Measurements from ENCODE around the gene RGS12. TPM values are rescaled to one million over a fixed set of nuclear protein-coding genes. Genes with fewer than 3 reads are reported as not detected.

Gene RGS12
- total RNA-seq, 2 experiments from 2014 or later: 8.6 to 8.8 TPM

DNA sequence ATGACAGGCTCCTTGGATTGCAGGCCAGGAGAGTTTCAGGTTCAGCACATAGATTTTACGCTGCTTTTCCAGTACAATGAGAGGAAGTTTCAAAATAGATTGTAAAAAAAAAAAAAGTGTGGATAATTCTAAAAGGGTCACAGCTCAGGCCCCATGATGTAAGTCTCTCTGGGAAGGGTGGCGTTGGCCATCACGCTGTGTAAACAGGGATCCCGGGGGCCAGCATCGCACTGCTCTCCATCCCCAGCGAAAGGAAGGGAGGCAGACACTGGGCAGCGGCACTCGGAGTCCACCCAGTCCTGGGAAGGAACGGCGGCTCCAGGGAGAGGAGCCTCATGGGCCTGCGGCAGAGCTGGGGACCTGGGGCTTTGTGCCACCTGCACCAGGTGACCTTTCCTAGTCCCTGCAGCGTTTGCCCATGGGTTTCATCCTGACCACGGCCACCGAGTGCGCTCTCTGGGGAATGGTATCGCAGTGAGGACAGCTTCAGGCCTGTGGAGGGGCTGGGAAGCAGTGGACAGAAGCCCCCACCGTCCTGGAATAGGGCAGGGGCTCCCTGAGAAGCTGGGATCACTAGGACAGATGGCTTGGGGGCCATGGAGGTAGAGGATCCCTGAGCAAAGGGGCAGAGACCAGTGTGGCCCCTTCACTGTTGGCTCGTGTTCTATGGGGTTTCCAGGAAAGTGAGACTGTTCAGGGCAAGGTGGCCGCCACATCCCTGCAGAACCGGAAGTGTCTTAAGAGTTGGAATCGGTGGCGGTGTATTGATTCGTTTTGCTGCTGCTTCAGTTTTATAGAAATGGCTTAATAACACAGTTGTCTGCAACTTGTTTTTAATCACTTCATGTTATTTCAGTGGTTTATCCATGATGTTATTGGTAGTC is 38.9 kb downstream of the RGS12 start:
- H3K27ac Mint-ChIP-seq: no peak overlapping the region
- peaks cover 4% of the 10 kb centered on the region for H3K4me1 Mint-ChIP-seq (ENCODE audit: low read depth)
- no peak for DNase-seq
- H3K36me3 Mint-ChIP-seq: no peaks in the 10 kb centered on the region
- ChIA-PET POLR2A (interaction anchor here (0.6 kb wide), 2 partner anchors 47 to 161 kb away, joined by 3 read pairs; no protein-coding TSS in a partner anchor), CTCF (interaction anchor here (0.7 kb wide), 2 partner anchors 179 to 415 kb away, joined by 3 read pairs; no protein-coding TSS in a partner anchor)
- no peak overlapping the region for H3K4me3 Mint-ChIP-seq
- intact Hi-C loops (cut with micrococcal nuclease): no loop called here
- no peaks in the 10 kb centered on the region for H3K27me3 Mint-ChIP-seq
- no peaks in the 10 kb centered on the region for H3K9me3 Mint-ChIP-seq

DNA sequence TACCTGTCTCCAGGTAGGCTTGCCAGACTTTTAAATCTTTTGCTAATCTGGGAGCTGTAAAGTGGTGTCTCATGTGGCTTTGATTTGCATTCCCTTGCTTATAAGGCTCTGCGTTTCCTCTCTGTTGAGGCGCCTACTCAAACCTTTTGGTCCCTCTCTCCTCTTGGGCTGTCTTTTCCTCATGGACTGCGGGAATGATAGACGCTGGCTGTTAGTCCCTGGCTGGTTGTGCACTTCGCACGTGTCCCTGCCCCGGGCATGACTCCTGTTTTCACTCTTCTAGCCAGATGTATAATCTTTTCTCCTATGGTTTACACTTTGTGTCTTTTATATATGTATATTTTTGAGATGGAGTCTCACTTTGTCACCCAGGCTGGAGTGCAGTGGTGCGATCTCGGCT is 39.7 kb downstream of the RGS12 start:
- Mint-ChIP-seq H3K36me3 (no peaks in the 10 kb centered on the region), H3K4me1 (ENCODE audit: low read depth) (peaks cover 4% of the 10 kb centered on the region), H3K9me3 (no peaks in the 10 kb centered on the region), H3K27ac (no peak overlapping the region), H3K27me3 (no peaks in the 10 kb centered on the region), H3K4me3 (no peak overlapping the region)
- ChIA-PET POLR2A (interaction anchor here (0.6 kb wide), 1 partner anchor 48 kb away, joined by 3 read pairs; no protein-coding TSS in a partner anchor), CTCF (no interaction called here)
- intact Hi-C loops (cut with micrococcal nuclease): no loop called here
- DNase-seq: no peak

DNA sequence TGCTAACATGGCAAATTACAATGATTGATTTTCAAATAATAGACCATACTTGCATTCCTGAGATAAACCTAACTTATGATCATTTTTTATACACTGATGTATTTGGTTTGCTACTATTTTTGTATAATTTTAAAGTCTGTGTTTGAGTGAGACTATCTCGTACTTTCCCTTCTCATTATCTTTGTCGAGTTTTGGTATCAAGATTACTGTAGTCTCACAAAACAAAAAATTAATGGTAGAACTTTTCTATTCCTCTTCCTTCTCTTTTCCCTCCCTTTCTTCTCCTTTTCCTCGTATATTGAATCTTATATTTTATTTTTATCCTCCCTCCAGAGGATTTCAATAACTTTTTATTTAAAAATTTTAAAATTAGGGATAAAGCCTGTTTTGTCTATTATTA is 41.5 kb downstream of the RGS12 start:
- Mint-ChIP-seq H3K9me3 (no peaks in the 10 kb centered on the region), H3K27me3 (no peaks in the 10 kb centered on the region), H3K27ac (no peak overlapping the region), H3K4me1 (ENCODE audit: low read depth) (peaks cover 4% of the 10 kb centered on the region), H3K4me3 (no peak overlapping the region), H3K36me3 (no peaks in the 10 kb centered on the region)
- CTCF ChIA-PET: interaction anchor here (0.7 to 1.4 kb wide), 2 partner anchors 12 to 143 kb away, joined by 3 to 11 read pairs; no protein-coding TSS in a partner anchor
- intact Hi-C loops (cut with micrococcal nuclease): no loop called here
- DNase-seq: no peak
- POLR2A ChIA-PET: no interaction called here

DNA sequence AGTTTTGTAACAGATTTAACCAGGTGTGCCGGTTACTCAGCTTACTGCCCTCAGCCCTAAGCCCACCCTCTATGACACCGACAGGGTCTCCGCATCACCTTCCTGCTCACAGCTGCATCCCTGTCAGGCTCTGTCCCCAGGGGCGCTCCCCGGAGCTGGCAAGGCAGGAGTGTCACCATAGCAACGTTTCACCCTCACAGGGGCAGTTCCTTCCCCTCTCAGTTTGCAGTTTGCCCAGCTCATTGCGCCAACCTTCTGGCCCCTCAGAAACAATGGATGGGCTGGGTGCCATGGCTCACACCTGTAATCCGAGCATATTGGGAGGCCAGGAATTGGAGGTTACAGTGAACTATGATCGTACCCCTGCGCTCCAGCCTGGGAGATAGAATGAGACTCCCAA is 42.6 kb downstream of the RGS12 start:
- POLR2A ChIA-PET: no interaction called here
- intact Hi-C loops (cut with micrococcal nuclease): no loop called here
- no peak for DNase-seq
- Mint-ChIP-seq H3K27me3 (no peaks in the 10 kb centered on the region), H3K4me3 (no peak overlapping the region), H3K4me1 (ENCODE audit: low read depth) (peaks cover 4% of the 10 kb centered on the region), H3K9me3 (no peaks in the 10 kb centered on the region), H3K27ac (no peak overlapping the region), H3K36me3 (no peaks in the 10 kb centered on the region)
- CTCF ChIA-PET: interaction anchor here (1.1 kb wide), 1 partner anchor 13 kb away, joined by 3 read pairs; no protein-coding TSS in a partner anchor

DNA sequence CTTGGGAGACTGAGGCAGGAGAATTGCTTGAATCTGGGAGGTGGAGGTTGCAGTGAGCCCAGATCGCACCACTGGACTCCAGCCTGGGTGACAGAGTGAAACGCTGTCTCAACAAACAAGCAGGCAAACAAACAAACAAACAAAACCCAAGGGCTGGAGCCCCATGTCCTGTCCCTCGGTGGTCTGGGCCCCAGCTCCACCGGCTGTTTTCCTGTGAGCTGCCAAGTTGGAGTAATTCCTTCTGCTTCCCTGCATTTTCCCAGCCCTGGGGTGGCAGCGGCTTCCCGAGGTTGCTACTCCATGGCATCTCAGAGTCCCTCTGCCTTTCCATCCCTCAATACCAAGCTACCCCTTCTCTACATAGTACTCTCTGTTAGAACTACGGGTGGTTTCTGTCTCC is 43.2 kb downstream of the RGS12 start:
- Mint-ChIP-seq H3K27ac (no peak overlapping the region), H3K9me3 (no peaks in the 10 kb centered on the region), H3K36me3 (no peaks in the 10 kb centered on the region), H3K4me3 (no peak overlapping the region), H3K4me1 (ENCODE audit: low read depth) (peaks cover 4% of the 10 kb centered on the region), H3K27me3 (no peaks in the 10 kb centered on the region)
- no peak for DNase-seq
- ChIA-PET POLR2A (no interaction called here), CTCF (interaction anchor here (1.1 kb wide), 1 partner anchor 12 kb away, joined by 3 read pairs; no protein-coding TSS in a partner anchor)
- intact Hi-C loops (cut with micrococcal nuclease): no loop called here

DNA sequence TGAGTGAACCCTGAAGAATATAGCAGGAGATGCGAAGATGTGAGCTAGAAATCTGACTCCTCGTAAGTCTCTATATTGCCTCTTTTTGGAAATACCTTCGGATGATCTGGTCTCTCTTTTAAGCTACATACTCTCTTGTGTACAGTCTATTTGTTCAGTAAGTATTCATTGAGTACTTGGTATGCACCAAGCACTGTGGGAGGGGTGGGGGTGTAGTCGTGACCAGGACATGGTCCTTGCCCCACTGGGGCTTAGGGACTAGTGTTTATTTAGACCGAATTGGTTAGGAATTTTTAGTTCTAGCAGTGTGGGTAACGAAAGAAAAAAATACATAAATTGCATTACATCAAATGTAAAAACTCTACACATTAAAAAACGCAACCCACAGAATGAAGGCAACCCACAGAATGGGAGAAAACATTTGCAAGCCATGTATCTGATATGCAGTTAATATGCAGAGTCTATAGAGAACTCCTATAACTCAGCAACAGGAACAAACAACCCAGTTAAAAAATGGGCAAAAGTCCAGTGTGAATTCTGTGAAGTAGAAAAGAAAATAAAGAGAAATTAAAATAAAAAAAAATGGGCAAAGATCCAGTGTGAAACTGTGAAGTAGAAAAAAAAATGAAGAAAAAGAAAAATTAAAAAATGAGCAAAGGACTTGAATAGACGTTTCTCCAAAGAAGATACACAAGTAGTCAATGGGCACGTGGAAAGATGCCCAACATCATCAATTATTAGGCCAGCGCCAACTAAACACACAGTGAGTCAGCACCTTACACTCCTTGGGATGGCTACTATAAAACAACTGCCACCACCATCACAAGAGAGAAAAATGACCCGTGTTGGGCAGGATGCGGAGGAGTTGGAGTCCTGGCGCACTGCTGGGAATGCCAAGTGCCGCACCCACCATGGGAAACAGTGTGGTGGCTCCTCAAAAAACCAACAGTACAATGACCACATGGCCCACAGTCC is 43.8 kb downstream of the RGS12 start:
- Mint-ChIP-seq H3K4me3 (no peak overlapping the region), H3K36me3 (no peaks in the 10 kb centered on the region), H3K9me3 (no peaks in the 10 kb centered on the region), H3K27ac (no peak overlapping the region), H3K27me3 (no peaks in the 10 kb centered on the region), H3K4me1 (ENCODE audit: low read depth) (peaks cover 4% of the 10 kb centered on the region)
- ChIA-PET CTCF (interaction anchor here (1.1 kb wide), 1 partner anchor 12 kb away, joined by 3 read pairs; no protein-coding TSS in a partner anchor), POLR2A (no interaction called here)
- intact Hi-C loops (cut with micrococcal nuclease): no loop called here
- DNase-seq: no peak

DNA sequence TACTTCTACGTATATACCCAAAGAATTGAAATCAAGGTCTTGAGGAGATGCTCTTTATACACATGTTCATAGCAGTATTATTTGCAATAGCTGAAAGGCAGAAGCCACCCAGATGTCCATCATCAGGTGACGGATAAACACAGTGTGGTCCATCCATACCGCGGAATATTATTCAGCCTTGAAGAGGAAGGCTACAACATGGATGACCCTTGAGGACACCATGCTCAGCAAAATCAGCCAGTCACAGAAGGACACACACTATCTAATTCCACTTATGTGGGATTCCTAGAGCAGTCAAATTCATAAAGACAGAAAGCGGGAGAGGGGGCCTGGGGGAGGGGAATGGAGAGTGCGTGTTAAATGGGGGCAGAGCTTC is 44.5 kb downstream of the RGS12 start:
- Mint-ChIP-seq H3K27ac (no peak overlapping the region), H3K4me3 (no peak overlapping the region), H3K36me3 (no peaks in the 10 kb centered on the region), H3K27me3 (no peaks in the 10 kb centered on the region), H3K9me3 (no peaks in the 10 kb centered on the region), H3K4me1 (ENCODE audit: low read depth) (peaks cover 11% of the 10 kb centered on the region)
- DNase-seq: no peak
- ChIA-PET CTCF (interaction anchor here (1.2 kb wide), 1 partner anchor 9 kb away, joined by 3 read pairs; no protein-coding TSS in a partner anchor), POLR2A (no interaction called here)
- intact Hi-C loops (cut with micrococcal nuclease): no loop called here

DNA sequence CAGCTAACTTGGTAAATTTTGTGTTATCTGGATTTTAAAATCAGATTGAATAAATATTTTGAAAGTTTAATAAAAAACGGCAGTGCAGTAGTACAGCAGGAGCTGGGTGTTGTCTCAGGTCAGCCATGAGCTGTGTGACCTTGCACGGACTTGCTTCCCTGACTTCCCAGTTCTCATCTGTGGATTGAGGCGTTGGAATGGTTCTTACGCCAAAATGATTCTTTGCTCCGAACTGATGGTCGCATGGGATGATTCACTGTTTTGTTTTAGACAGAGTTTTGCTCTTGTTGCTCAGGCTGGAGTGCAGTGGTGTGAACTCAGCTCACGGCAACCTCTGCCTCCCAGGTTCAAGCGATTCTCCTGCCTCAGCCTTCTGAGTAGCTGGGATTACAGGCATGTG is 45.0 kb downstream of the RGS12 start:
- ChIA-PET CTCF (interaction anchor here (1.2 kb wide), 1 partner anchor 9 kb away, joined by 3 read pairs; no protein-coding TSS in a partner anchor), POLR2A (no interaction called here)
- intact Hi-C loops (cut with micrococcal nuclease): no loop called here
- Mint-ChIP-seq H3K27me3 (no peaks in the 10 kb centered on the region), H3K4me1 (ENCODE audit: low read depth) (peaks cover 13% of the 10 kb centered on the region), H3K27ac (no peak overlapping the region), H3K9me3 (no peaks in the 10 kb centered on the region), H3K36me3 (no peaks in the 10 kb centered on the region), H3K4me3 (no peak overlapping the region)
- DNase-seq: no peak

DNA sequence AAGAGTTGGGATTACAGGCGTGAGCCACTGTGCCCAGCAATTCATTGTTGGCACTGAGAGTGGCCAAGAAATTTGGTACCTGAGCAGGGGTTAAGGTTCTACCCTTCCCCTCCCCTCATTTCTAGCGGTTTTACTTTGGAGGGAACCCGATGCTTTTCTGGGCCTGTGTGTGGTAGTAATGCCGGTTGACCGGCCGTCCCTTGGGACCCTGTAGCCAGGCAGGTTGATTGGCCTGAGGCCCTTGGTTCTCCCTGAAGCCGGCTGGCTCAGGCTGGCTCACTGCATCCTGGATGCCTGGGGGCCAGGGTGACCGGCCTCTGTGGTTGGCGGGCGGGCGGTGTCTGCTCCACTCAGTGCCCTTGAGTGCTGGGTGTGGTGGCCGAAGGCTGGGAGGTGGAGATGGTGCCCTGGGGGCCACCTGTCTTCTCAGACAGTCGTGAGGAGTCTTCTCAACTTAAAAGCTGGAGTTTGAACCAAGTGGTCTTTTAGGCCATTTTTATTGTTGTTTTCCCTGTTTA is 45.6 kb downstream of the RGS12 start:
- no peaks in the 10 kb centered on the region for H3K36me3 Mint-ChIP-seq
- CTCF ChIA-PET: interaction anchor here (1.2 kb wide), 1 partner anchor 8 kb away, joined by 3 read pairs; no protein-coding TSS in a partner anchor

DNA sequence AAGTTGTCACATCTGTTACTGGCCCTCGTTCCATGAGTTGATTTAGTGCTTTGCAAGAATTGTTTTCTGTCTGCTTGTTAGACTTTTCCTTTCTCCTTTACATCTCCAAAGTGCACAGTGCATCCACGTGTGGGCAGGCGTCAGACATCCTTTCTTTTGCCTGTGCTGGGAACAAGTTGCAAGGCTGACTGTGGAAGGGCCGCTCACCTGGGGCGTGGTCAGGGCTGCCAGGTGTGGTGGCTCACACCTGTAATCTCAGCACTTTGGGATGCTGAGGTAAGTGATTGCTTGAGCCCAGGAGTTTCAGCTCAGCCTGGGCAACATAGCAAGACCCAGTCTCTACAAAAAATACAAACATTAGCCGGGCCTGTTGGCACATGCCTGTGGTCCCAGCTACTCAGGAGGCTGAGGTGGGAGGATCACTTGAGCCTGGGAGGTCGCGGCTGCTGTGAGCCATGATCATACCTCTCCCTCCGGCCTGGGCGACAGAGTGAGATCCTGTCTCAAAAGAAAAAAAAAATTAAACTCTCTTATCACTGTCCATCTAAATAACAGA is 46.2 kb downstream of the RGS12 start:
- Mint-ChIP-seq H3K9me3 (no peaks in the 10 kb centered on the region), H3K4me1 (ENCODE audit: low read depth) (peaks cover 13% of the 10 kb centered on the region), H3K27ac (no peak overlapping the region), H3K4me3 (no peak overlapping the region), H3K27me3 (no peaks in the 10 kb centered on the region), H3K36me3 (no peaks in the 10 kb centered on the region)
- DNase-seq: no peak
- ChIA-PET CTCF (interaction anchor here (1.2 kb wide), 1 partner anchor 141 kb away, joined by 3 read pairs; no protein-coding TSS in a partner anchor), POLR2A (no interaction called here)
- intact Hi-C loops (cut with micrococcal nuclease): no loop called here

More for the DNA sequence above, 45.6 kb downstream of the RGS12 start:
- Mint-ChIP-seq H3K9me3 (no peaks in the 10 kb centered on the region), H3K27ac (no peak overlapping the region), H3K4me3 (no peak overlapping the region), H3K27me3 (no peaks in the 10 kb centered on the region), H3K4me1 (ENCODE audit: low read depth) (peaks cover 13% of the 10 kb centered on the region)
- intact Hi-C loops (cut with micrococcal nuclease): no loop called here
- DNase-seq: no peak
- POLR2A ChIA-PET: no interaction called here

DNA sequence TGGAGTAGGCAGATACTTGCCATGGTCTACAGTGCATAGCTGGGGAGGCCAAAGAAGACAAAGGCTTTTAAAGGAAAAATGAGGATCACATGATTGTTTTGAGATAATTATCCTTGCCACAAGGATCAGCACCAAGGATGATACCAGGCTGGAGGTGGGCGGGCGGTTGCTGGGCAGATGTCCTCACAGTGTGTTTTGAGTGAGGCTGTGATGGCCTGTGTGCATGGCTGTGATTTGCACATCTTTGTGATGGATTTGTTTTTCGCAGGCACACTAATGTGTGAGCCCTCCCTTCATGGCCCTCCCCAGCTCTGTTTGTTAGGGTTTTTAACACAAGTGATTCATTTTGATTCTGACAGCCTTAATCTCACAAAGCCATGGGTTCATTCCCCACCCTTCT is 46.8 kb downstream of the RGS12 start:
- H3K4me3 Mint-ChIP-seq: no peak overlapping the region
- CTCF ChIA-PET: interaction anchor here (1.2 kb wide), 1 partner anchor 141 kb away, joined by 3 read pairs; no protein-coding TSS in a partner anchor
- H3K27ac Mint-ChIP-seq: no peak overlapping the region
- POLR2A ChIA-PET: no interaction called here
- DNase-seq: no peak
- H3K36me3 Mint-ChIP-seq: no peaks in the 10 kb centered on the region
- H3K27me3 Mint-ChIP-seq: no peaks in the 10 kb centered on the region
- intact Hi-C loops (cut with micrococcal nuclease): no loop called here
- no peaks in the 10 kb centered on the region for H3K9me3 Mint-ChIP-seq
- H3K4me1 Mint-ChIP-seq (ENCODE audit: low read depth): peaks cover 12% of the 10 kb centered on the region
